ENCODE results near the gene MPHOSPH6.

- TF ChIP-seq CC2D1A (CRISPR knock-in tag; IDR thresholded peaks at IDR 0.05) (no peak), JUN (CRISPR knock-in tag; IDR thresholded peaks at IDR 0.05) (no peak), NFE2 (CRISPR knock-in tag; IDR thresholded peaks at IDR 0.05) (no peak), MBD4 (IDR thresholded peaks at IDR 0.05; ENCODE audit: borderline replicate concordance, low read length) (no peak)
- TF ChIP-seq, protein P1, sequence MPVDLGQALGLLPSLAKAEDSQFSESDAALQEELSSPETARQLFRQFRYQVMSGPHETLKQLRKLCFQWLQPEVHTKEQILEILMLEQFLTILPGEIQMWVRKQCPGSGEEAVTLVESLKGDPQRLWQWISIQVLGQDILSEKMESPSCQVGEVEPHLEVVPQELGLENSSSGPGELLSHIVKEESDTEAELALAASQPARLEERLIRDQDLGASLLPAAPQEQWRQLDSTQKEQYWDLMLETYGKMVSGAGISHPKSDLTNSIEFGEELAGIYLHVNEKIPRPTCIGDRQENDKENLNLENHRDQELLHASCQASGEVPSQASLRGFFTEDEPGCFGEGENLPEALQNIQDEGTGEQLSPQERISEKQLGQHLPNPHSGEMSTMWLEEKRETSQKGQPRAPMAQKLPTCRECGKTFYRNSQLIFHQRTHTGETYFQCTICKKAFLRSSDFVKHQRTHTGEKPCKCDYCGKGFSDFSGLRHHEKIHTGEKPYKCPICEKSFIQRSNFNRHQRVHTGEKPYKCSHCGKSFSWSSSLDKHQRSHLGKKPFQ (CRISPR knock-in tag; IDR thresholded peaks at IDR 0.05; ENCODE audit: insufficient replicate concordance): no peak
Observed at GRCh38 chr16:82194086-82194485, 24.1 kb upstream of the MPHOSPH6 start.

All from HepG2 (cell line).